Bone marrow (tissue), 2 donors: ENCODE data around the gene ZNF554.
A peak's percentile ranks its signal among the peaks of the same experiment; 100 is the strongest.

ENCODE experiments used
- DNase-seq, 2 donors: peaks; one replicate each; lab custom pipeline; 2025; lab: John Stamatoyannopoulos, UW

The ZNF554 gene

GRCh38 chr19:2819540-2820111 is at the start of gene ZNF554:
ZNF554 (plus strand) TSS chr19:2819868; CDS start chr19:2820072, 204 bp downstream.
- DNase-seq: peak; percentile 85 to 92

DNA sequence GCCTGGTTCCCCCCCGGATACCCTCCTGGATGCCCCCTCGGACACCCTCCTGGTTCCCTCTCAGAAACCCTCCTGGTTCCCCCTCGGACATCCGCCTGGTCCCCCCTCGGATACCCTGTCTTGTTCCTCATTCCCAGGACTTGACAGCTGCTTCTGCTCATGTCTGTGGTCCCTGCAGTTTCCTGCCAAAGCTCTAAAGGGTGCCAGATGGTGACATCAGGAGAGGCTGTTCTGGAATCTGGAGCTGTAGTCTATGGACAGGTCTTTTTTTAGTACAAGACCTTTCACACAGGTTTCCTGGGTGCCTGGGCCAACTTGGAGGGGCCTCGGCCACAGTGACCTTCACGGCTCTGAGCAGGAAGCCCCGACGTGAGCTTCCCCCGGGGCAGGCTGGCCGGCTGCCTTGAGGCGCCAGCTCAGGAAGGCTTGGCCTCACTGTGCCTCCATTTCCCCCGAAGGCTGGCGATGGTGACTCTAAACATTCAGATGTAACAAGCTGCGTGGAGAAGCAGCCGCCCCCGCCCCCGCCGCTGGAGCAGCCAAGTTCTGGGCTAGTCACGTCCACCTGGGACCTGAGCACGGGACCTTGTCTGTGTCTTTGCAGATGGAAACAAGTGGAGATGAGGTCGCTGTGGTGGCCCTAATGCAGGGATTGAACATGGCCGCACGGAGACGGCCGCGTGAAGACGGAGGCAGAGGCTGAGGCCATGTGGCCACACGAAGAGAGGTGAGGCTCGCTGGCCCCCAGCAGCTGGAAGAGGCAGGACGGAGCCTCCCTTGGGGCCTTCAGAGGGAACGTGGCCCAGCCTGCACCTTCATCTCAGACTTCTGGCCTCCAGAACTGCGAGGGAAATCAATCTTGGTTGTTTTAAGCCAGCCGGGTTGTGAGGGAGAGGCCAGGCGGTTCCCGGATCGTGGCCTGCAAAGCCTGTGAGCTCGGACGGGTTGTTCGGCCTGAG is 49.3 kb upstream of the ZNF554 start:
- DNase-seq: peak in 1 of 2 donors; percentile 77

DNA sequence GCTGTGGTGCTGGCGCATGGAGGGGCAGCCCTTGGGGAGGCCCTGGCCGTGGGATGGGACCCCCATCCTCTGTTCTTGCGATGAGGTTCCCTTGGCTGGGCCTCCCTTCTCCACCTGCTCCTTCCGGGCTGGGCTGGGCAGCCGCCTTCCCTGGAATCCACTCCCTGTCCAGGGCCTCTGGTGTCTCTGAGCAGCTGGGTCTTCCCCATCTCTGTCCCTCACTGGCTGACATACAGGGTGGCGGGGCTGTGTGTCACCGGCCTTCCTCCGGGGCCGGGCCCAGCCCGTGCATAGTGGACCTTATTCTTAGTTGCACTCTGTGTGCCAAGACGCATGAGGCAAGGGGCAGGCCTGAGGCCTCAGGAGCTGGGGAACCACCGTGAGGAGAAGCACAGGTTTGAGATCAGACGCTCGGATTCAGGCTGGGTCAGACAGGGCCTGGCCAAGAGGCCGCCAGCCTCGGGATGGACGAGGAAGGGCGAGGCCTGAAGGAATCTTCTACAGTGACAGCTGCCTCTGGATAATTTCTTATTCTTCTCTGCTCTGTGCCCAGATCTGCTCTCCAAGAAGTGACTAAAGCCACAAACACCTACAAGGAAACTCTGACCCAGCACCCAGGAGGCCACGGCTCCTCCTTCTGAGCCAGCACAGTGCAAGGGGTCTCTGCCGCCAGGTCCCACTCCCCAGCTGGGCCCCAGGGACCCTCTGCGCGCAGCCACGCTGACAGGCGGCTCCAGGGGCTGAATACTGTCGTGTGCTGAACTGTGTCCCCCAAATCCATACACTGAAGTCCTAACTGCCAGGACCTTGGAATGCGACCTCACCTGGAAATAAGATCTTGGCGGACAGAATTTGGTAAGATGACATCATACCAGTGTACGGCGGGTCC is 47.6 kb upstream of the ZNF554 start:
- no peak for DNase-seq

DNA sequence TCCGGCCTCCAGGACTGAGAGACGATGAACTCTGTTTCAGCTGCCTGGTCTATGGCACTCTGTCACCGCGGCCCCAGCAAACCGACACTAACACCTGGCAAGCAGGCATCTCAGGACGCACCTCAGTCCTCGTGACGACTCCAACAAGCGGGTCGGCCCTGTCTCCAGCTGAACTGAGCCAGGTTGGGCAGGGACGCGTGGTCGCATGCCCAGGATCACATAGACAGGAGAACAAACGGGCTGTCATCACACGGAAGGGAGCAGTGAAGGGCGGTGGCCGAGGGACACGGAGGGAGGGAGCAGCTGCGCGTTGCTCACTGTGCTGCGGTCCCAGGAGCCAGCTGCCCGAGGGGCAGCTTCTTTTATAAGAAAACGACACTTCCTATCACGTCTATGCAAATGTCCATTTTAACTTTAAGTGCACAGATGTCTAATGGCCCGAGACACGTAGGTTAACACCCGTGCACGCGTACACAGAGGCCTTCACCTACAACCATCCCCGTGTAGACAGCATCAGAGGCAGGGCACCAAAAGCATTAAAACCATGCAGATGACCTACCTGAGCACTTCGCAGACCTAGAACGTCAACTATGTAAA is 45.5 kb upstream of the ZNF554 start:
- no peak for DNase-seq

DNA sequence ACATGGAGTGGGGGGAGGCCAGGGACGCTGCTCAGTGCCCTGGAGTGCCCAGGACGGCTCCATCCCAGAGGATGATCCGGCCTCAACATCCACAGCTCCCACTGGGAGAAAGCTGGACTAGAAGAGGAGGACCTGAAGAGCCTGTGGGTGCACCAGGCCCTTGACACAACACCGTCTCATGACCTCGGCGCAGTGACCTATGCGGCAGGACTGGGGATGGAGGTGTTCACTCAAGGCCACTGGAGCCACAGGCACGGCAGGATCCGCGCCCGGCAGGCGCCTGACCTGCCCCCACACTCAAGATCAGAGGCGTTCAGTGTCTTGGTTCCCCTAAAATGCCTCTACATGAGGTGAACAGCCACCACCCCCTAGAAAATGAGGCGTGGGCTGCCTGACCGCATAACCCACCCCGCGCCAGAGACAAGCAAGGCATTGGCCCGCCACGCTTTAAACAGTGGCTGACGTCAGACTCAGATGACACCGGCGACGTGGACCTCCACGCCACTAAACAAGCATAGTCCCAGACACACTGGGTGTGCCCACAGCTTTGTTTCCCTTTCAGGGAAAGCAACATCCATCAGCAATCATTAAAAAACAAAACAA is 44.6 kb upstream of the ZNF554 start:
- peak in 1 of 2 donors; percentile 39 for DNase-seq

DNA sequence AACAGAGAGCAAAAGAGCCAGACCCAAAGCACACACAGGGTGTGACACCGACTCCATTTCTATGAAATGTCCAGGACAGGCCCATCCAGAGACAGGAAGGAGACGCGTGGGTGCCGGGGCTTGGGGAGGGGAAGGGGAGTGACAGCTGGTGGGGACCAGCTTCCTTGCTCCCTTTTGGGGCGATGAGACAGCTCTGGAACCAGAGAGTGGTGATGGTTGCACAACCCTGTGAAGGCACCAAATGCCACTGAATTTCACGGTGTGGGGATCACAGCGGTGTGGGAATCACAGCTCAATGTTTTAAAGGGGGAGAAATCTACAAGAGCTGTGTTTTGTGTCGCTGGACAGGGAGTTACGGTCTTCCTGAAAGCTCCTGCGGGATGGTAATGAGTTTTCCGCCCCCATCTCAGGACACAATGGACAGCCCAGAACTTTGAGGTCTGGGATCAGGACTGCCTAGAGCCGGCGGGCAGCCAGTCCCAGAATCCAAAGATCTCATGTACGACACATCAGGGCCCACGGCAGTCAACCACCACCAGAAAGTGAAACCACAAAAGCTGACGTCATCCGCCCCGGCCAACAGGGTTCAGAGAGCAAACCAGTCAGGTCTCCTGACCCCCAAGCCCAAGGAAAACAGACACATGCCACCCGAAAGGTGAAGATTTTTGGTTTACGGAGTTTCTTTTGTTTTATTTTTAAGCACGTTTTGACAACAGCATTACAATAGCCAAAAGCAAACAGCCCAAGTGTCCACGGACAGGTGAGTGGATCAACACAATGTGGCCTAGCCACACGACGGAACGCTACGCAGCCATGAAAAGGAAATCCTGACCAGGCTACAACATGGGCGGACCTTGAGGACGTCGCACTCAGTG is 43.9 kb upstream of the ZNF554 start:
- peak; percentile 59 to 68 for DNase-seq

GRCh38 chr19:2777952-2778683 is 41.5 kb upstream of the ZNF554 start:
- no peak for DNase-seq

- no peak for DNase-seq
Observed at GRCh38 chr19:2779121-2779740, 40.4 kb upstream of the ZNF554 start.

GRCh38 chr19:2780284-2780683 is 39.4 kb upstream of the ZNF554 start:
- no peak for DNase-seq

DNA sequence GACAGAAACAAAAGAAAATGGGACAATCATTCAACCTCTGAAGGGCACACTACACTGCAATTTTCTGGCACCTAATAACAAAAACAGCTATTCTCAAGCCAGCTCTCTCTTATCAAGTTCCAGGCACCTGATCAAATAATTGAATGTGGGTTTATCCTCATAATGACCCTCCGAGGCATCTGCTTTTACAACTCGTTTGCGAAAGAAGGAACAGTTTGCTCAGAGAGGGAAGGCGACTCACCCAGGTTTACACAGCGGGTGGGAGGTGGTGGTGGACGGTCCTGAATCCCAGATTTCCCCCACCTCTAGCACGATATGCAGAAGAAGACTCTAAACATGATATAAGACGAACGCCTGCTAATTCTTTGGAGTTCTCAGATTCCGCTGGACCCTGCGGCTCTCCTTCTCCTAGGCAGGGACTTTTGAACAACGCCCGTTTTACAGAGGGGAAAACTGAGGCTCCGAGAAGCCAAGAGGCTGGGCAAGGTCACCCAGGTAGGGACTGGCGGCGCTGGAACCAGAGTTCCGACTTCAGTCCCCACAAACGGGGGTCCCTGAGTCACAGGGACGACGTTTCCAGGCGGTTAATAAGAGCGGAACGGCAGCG is 37.2 kb upstream of the ZNF554 start:
- DNase-seq: no peak

DNA sequence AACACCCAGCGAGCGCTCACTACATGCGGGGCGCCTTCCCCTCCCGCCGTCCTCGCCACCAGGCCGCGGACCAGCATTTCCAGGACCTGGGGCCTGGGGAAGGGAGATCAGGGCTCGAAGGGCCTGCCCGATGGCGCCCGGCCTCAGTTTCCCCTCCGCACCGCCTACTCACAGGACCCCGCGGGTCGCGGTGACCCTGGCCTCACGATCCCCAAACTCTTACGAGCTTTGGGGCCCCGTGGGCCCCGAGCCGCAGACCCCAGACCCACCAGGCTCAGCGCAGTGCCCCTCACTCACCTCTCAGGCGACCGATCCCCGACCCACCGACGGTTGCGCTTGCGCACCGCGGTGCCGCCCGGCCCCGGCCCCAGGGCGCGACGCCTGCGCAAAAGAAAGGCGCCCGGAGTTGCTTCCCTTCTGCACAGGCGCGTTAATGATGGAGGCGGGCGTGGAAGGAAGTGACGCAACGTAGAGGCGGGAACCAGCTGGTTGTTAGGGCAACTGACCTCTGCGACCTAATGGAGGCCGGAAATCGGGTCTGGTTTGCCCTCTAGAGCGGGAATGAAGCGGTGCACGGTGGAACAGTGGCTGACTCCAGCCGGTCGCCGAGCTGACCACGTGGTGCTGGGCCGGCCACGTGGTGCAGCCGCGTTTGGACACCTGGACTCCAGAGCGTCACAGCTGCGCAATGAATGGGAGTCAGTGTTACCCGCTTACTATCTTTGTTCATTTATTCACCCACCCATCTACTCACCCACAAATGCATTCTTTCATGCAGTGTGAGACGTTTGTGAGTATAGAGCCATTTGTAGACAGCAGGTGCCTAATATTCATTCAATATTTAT is 36.5 kb upstream of the ZNF554 start, which contains the start of gene SGTA:
SGTA (minus strand) TSS at position 338 of the 845 bp plus-strand sequence. CDS start 14,205 bp downstream, outside the sequence.
- peak; percentile 85 to 97 for DNase-seq

DNA sequence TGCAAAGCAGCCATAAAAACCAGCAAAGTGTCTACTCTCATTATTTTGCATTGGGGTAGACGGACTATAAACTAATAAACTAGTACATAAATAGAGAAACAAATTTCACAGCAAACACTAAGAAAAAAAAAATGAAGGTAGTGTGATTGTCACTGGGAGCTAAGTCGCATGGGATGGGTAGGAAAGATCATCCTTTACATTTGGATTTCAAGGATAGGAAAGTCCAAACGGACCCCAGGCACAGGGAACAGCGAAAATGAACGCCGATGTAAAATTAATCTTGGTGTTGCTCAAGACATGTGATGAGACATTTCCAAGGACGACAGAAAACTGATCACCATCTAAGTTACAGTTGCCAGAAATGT is 35.9 kb upstream of the ZNF554 start:
- no peak for DNase-seq

DNA sequence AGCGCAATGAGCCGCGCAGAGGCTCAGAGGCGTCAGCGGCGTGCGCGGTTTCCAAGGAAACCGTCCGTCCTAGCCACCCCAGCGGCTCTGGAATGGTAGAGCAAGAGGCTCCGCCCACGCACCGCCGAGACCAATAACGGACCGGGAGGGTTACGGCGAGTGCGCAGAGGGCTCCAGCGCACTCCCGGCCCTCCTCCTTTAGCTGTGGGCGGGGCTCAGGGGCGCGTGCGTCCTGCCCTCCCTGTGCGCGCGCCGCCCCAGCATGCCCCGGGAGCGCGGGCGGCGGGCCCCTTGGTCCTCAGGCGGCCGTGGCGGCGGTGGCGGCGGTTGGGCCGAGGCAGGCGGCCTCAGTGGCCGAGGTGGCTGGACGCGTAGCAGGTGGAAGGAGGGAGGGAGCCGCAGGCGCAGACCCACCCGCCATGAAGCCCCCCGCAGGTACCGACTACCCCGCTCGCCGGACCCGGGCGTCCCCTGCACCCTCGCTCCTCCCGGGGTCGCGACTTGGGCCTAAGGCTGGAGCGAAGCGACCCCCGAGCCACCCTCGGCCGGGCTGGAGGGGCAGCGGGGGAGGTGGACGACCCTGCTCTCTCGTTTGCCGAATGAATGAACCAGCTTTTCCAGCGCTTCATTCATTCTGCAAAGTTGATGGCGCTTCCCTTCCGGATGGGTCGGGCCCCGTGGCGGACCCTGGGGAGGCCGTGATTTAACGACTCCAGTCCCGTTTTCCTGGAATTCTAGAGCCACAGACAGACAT is 34.2 kb upstream of the ZNF554 start, which contains the start of gene THOP1:
THOP1 (plus strand) TSS at position 260 of the 754 bp plus-strand sequence; CDS start at position 420, 160 bp downstream.
- DNase-seq: peak; percentile 90 to 96

DNA sequence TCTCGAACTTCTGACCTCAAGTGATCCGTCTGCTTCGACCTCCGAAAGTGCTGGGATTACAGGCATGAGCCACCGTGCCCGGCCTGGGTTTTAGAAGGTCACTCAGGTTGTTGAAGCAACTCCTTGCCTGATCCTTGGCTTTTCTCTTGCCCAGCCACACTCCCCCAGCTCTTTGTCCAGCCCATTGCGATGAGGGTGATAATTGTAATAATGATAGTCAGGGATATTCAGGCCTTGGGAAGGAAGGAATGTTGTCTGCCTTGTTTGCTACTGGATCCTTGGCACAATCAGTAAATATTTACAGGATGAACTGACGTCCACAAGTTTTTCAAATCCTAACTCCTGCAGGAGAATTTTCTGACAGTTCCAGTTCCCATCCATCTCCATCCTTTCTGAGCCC is 32.6 kb upstream of the ZNF554 start:
- DNase-seq: no peak

- no peak for DNase-seq
Observed at GRCh38 chr19:2788237-2788636, 31.4 kb upstream of the ZNF554 start.

GRCh38 chr19:2790194-2790556 is 29.5 kb upstream of the ZNF554 start:
- DNase-seq: no peak
